IMR-90 (cell line): ENCODE measurements around the gene THBS4. TPM values are rescaled to one million over a fixed set of nuclear protein-coding genes. Genes with fewer than 3 reads are reported as not detected.

Source experiments
- ATAC-seq: fragments of 200-7000 bp; cut with Tn5 transposase; 2 replicates; pipeline ENCODE4 v1.9.1; 2020; ENCODE audit warnings: low read depth, mild to moderate bottlenecking, moderate library complexity
- BruUV-seq: library from RNA; stranded (reverse); fragments of 400-500 nt; replicated peaks from 2 replicates; lab custom pipeline; 2021; lab: Mats Ljungman, UMichigan
- CTCF ChIA-PET: fragments of 300-600 bp; formaldehyde crosslinking; extraction: SDS; loops from one replicate; lab custom pipeline; 2021; ENCODE audit warnings: antibody characterized with exemption; lab: Yijun Ruan, JAX
- POLR2A ChIA-PET: fragments of 300-600 bp; sonication (Branson Sonifier 250); formaldehyde crosslinking; loops from one replicate; lab custom pipeline; 2022; ENCODE audit warnings: antibody characterized with exemption; ENCODE audit not compliant: unreplicated experiment; lab: Charles Lee
- DNase-seq: peaks from one replicate; pipeline ENCODE4 v3.0.0; 2013
- H2AFZ ChIP-seq: replicated peaks from 2 replicates; pipeline ENCODE3; 2013; ENCODE audit warnings: low read length, mild to moderate bottlenecking; ENCODE audit not compliant: poor library complexity
- H2AK5ac ChIP-seq: 2 replicates; pipeline ENCODE4 v1.6.1; 2013; ENCODE audit warnings: low read depth, low read length, inconsistent platforms
- H2AK9ac ChIP-seq: replicated peaks from 2 replicates; pipeline ENCODE3; 2013; ENCODE audit warnings: mild to moderate bottlenecking, low read depth, low read length, moderate library complexity; ENCODE audit not compliant: poor library complexity
- H2BK120ac ChIP-seq: 2 replicates; pipeline ENCODE4 v1.6.1; 2013; ENCODE audit warnings: low read depth, low read length, inconsistent platforms
- H2BK15ac ChIP-seq: 3 replicates; pipeline ENCODE4 v1.6.1; 2013; ENCODE audit warnings: low read depth, low read length, inconsistent platforms
- H2BK20ac ChIP-seq: 2 replicates; pipeline ENCODE4 v1.6.1; 2013; ENCODE audit warnings: low read depth, mild to moderate bottlenecking, inconsistent platforms, low read length, moderate library complexity
- H2BK5ac ChIP-seq: 2 replicates; pipeline ENCODE4 v1.6.1; 2013; ENCODE audit warnings: mild to moderate bottlenecking, low read depth, low read length, inconsistent platforms; ENCODE audit not compliant: poor library complexity, severe bottlenecking
- H3K14ac ChIP-seq: replicated peaks from 2 replicates; pipeline ENCODE4 v1.6.1; 2013; ENCODE audit warnings: low read depth, low read length, inconsistent platforms
- H3K18ac ChIP-seq: 2 replicates; pipeline ENCODE4 v1.6.1; 2013; ENCODE audit warnings: low read depth, low read length, control low read depth
- H3K23ac ChIP-seq: 2 replicates; pipeline ENCODE4 v1.6.1; 2013; ENCODE audit warnings: low read depth, low read length, inconsistent platforms
- H3K27ac ChIP-seq: 2 replicates; pipeline ENCODE4 v1.5.1; 2013; ENCODE audit warnings: mild to moderate bottlenecking, control low read depth, low read length; ENCODE audit not compliant: insufficient read depth
- H3K27me3 ChIP-seq: 2 replicates; pipeline ENCODE4 v1.6.1; 2013; ENCODE audit warnings: low read length; ENCODE audit not compliant: control insufficient read depth, insufficient read depth
- H3K36me3 ChIP-seq: 2 replicates; pipeline ENCODE4 v1.6.1; 2013; ENCODE audit warnings: low read length, mixed read lengths; ENCODE audit not compliant: control insufficient read depth, insufficient read depth
- H3K4ac ChIP-seq: 2 replicates; pipeline ENCODE4 v1.6.1; 2013; ENCODE audit warnings: low read depth, low read length, inconsistent platforms
- H3K4me1 ChIP-seq: 2 replicates; pipeline ENCODE4 v1.6.1; 2013; ENCODE audit warnings: low read length, mixed read lengths; ENCODE audit not compliant: control insufficient read depth, insufficient read depth
- H3K4me2 ChIP-seq: 2 replicates; pipeline ENCODE4 v1.6.1; 2013; ENCODE audit warnings: low read depth, mild to moderate bottlenecking, control low read depth, low read length, moderate library complexity
- H3K4me3 ChIP-seq: 2 replicates; pipeline ENCODE4 v1.5.1; 2013; ENCODE audit warnings: low read depth, mild to moderate bottlenecking, control low read depth, low read length, moderate library complexity; ENCODE audit not compliant: insufficient read depth
- H3K56ac ChIP-seq: 2 replicates; pipeline ENCODE4 v1.6.1; 2013; ENCODE audit warnings: low read length, inconsistent platforms; ENCODE audit not compliant: insufficient read depth; ENCODE audit errors: extremely low read depth
- H3K79me1 ChIP-seq, 2 experiments: 2 replicates each; pipeline ENCODE4 v1.6.1; 2013; ENCODE audit warnings: low read length in 2 of 2, inconsistent platforms in 1 of 2, low read depth in 1 of 2
- H3K9ac ChIP-seq: 2 replicates; pipeline ENCODE4 v1.6.1; 2013; ENCODE audit warnings: low read depth, low read length, control low read depth
- H3K9me1 ChIP-seq: 2 replicates; pipeline ENCODE4 v1.6.1; 2013; ENCODE audit warnings: low read length, inconsistent platforms; ENCODE audit not compliant: insufficient read depth
- H3K9me3 ChIP-seq: 2 replicates; pipeline ENCODE4 v1.6.1; 2013; ENCODE audit warnings: low read length; ENCODE audit not compliant: control insufficient read depth, insufficient read depth
- H4K20me1 ChIP-seq: 2 replicates; pipeline ENCODE4 v1.6.1; 2013; ENCODE audit warnings: low read length, inconsistent platforms; ENCODE audit not compliant: insufficient read depth
- H4K5ac ChIP-seq: 2 replicates; pipeline ENCODE4 v1.6.1; 2013; ENCODE audit warnings: mild to moderate bottlenecking, low read depth, low read length, control low read depth
- H4K8ac ChIP-seq, 2 experiments: 2 replicates each; pipeline ENCODE4 v1.6.1; 2013; ENCODE audit warnings: low read depth in 2 of 2, low read length in 2 of 2, control low read depth in 1 of 2, inconsistent platforms in 1 of 2
- H4K91ac ChIP-seq: 2 replicates; pipeline ENCODE4 v1.6.1; 2013; ENCODE audit warnings: low read depth, low read length, inconsistent platforms; ENCODE audit not compliant: insufficient read depth
- ELK1 ChIP-seq: fragments of 150-350 bp; IDR thresholded peaks from 2 replicates; pipeline ENCODE4 v1.6.1; 2016; ENCODE audit warnings: low read depth, mild to moderate bottlenecking, low read length, moderate library complexity, borderline replicate concordance
- MAZ ChIP-seq: IDR thresholded peaks from 2 replicates; pipeline ENCODE4 v1.6.1; 2012; ENCODE audit warnings: low read depth, mild to moderate bottlenecking, low read length, improper control_type of control experiment, moderate library complexity, borderline replicate concordance
- RAD21 ChIP-seq: IDR thresholded peaks from 2 replicates; pipeline ENCODE4 v1.6.1; 2012; ENCODE audit warnings: low read length, improper control_type of control experiment
- RCOR1 ChIP-seq: IDR thresholded peaks from 2 replicates; pipeline ENCODE4 v1.6.1; 2012; ENCODE audit warnings: mild to moderate bottlenecking, low read length, improper control_type of control experiment; ENCODE audit not compliant: insufficient replicate concordance
- WGBS, 2 experiments: methylation state at CpG; one replicate each; pipeline versions ENCODE4 v1.1.5 to v1.1.7; 2013; ENCODE audit warnings: missing lambda C conversion rate in 2 of 2; ENCODE audit not compliant: insufficient read length in 1 of 2; ENCODE audit errors: extremely low coverage in 2 of 2; 5-methylcytosine and 5-hydroxymethylcytosine counted together
- dilution Hi-C: fragments of 300-500 bp; cut with HindIII; formaldehyde crosslinking; loops from one replicate; pipeline ENCODE4 v1.14.3; 2018; ENCODE audit warnings: low sequenced_read_pairs; ENCODE audit not compliant: unreplicated experiment
- in situ Hi-C: fragments of 300-500 bp; cut with MboI; formaldehyde crosslinking; loops from 3 replicates; pipeline ENCODE4 v1.14.3; 2019; ENCODE audit warnings: low sequenced_read_pairs, inconsistent platforms, mixed read lengths
- intact Hi-C: fragments of 100-400 bp; cut with micrococcal nuclease; formaldehyde crosslinking; loops from 2 replicates; pipeline ENCODE4 v1.10.0; 2022
- polyA plus RNA-seq, 3 experiments: library from polyadenylated mRNA; depleted of rRNA; stranded (reverse); fragments of >200 nt; gene quantifications; 2 replicates each; pipeline ENCODE4 v1.2.3, GENCODE V29; 2012; ENCODE audit warnings: low replicate concordance in 1 of 3
- total RNA-seq: library from RNA; depleted of rRNA; stranded (reverse); fragments of >200 nt; gene quantifications from 2 replicates; pipeline ENCODE4 v1.2.3, GENCODE V29; 2012

Gene THBS4
- total and polyA plus RNA-seq, 2 of the 4 experiments (the other 2 are of a cell fraction) = 0.90 to 0.92 TPM

- H2AFZ ChIP-seq = no peak overlapping the region
- in situ Hi-C loops = no loop called here
- H3K4me3 ChIP-seq = no peak overlapping the region
- H3K4me2 ChIP-seq = no peak overlapping the region
- TF ChIP-seq ELK1 = no peak
- TF ChIP-seq MAZ = no peak
- TF ChIP-seq RAD21 = no peak
- no peak for TF ChIP-seq RCOR1
- H2AK9ac ChIP-seq = no peak overlapping the region
- ChIA-PET POLR2A (no interaction called here), CTCF (interaction anchor here (2.1 kb wide), 1 partner anchor 26 kb away, joined by 5 read pairs; no protein-coding TSS in a partner anchor)
- WGBS, 2 experiments = no CpG with 5 or more reads among the region's 2 CpGs
- no peak overlapping the region for H3K4ac ChIP-seq
- no peak overlapping the region for H2BK15ac ChIP-seq
- no peak for DNase-seq
- no TSS peak for BruUV-seq
- intact Hi-C loops = no loop called here
- no peak overlapping the region for H2BK20ac ChIP-seq
- no peak overlapping the region for H3K23ac ChIP-seq
- no peak overlapping the region for H4K91ac ChIP-seq
- no peak overlapping the region for H3K56ac ChIP-seq
- no peaks in the 10 kb centered on the region for H3K4me1 ChIP-seq
- H3K9me3 ChIP-seq = no peaks in the 10 kb centered on the region
- H4K5ac ChIP-seq = no peak overlapping the region
- no peak overlapping the region for H3K18ac ChIP-seq
- no peak overlapping the region for H2AK5ac ChIP-seq
- H3K79me1 ChIP-seq = no peaks in the 10 kb centered on the region
- H4K20me1 ChIP-seq = no peaks in the 10 kb centered on the region
- no peaks in the 10 kb centered on the region for H3K36me3 ChIP-seq
- H2BK5ac ChIP-seq = no peak overlapping the region
- H3K9me1 ChIP-seq = peaks cover 3% of the 10 kb centered on the region; the same call in 1 of the 2 replicates
- H3K27me3 ChIP-seq = peaks cover 2% of the 10 kb centered on the region
- H4K8ac ChIP-seq = no peak overlapping the region
- H2BK120ac ChIP-seq = no peak overlapping the region
- no peak overlapping the region for H3K27ac ChIP-seq
- H3K14ac ChIP-seq = no peak overlapping the region
- dilution Hi-C loops = no loop called here
- ATAC-seq = no peak
- H3K9ac ChIP-seq = no peak overlapping the region
Observed at GRCh38 chr5:80057921-80058320, 22.8 kb downstream of the THBS4 start.
